Liver (tissue), 3 donors: ENCODE results near the gene ATP10A.

Source experiments
- ATF3 ChIP-seq: IDR thresholded peaks from 2 replicates; pipeline ENCODE4 v1.6.1; 2016; ENCODE audit warnings: antibody characterized with exemption
- CTCF ChIP-seq: fragments of 150-350 bp; IDR thresholded peaks from 2 replicates; pipeline ENCODE4 v1.5.1; 2017; ENCODE audit warnings: improper control_type of control experiment, low read depth, low read length; ENCODE audit not compliant: missing input control
- EGR1 ChIP-seq, 2 donors: IDR thresholded peaks; 2 replicates each; pipeline ENCODE4 v1.6.1; 2016 to 2018; ENCODE audit warnings: antibody characterized with exemption in 2 of 2, low read depth in 2 of 2
- FOXA2 ChIP-seq: IDR thresholded peaks from 2 replicates; pipeline ENCODE4 v1.6.1; 2016; ENCODE audit warnings: antibody characterized with exemption
- JUND ChIP-seq, 2 donors: IDR thresholded peaks; 2 replicates each; pipeline ENCODE4 v1.6.1; 2016; ENCODE audit warnings: antibody characterized with exemption in 2 of 2
- MAX ChIP-seq: IDR thresholded peaks from 2 replicates; pipeline ENCODE4 v1.6.1; 2016; ENCODE audit warnings: antibody characterized with exemption
- RAD21 ChIP-seq, 2 donors: IDR thresholded peaks; 2 replicates each; pipeline ENCODE4 v1.6.1; 2016; ENCODE audit warnings: antibody characterized with exemption in 2 of 2, mild to moderate bottlenecking in 2 of 2
- REST ChIP-seq: IDR thresholded peaks from 2 replicates; pipeline ENCODE4 v1.6.1; 2016; ENCODE audit warnings: antibody characterized with exemption, mild to moderate bottlenecking
- RXRA ChIP-seq, 2 donors: IDR thresholded peaks; 2 replicates each; pipeline ENCODE4 v1.6.1; 2017 to 2018; ENCODE audit warnings: antibody characterized with exemption in 2 of 2, mild to moderate bottlenecking in 1 of 2
- YY1 ChIP-seq: IDR thresholded peaks from 2 replicates; pipeline ENCODE4 v1.6.1; 2016; ENCODE audit warnings: antibody characterized with exemption, mild to moderate bottlenecking
- donor health status: healthy.
- donor health status: healthy.

- TF ChIP-seq REST (no peak), CTCF (no peak), EGR1 (IDR thresholded peaks at IDR 0.05; ENCODE audit: low read depth in 2 of 2) (no peak), MAX (no peak), JUND (IDR thresholded peaks at IDR 0.05) (no peak), RXRA (IDR thresholded peaks at IDR 0.05) (no peak), YY1 (no peak), RAD21 (IDR thresholded peaks at IDR 0.05) (no peak), FOXA2 (no peak), ATF3 (no peak)
Observed at GRCh38 chr15:25717457-25718168, 145.5 kb downstream of the ATP10A start.
